Measurements from ENCODE around the gene CPZ.

Gene CPZ

DNA sequence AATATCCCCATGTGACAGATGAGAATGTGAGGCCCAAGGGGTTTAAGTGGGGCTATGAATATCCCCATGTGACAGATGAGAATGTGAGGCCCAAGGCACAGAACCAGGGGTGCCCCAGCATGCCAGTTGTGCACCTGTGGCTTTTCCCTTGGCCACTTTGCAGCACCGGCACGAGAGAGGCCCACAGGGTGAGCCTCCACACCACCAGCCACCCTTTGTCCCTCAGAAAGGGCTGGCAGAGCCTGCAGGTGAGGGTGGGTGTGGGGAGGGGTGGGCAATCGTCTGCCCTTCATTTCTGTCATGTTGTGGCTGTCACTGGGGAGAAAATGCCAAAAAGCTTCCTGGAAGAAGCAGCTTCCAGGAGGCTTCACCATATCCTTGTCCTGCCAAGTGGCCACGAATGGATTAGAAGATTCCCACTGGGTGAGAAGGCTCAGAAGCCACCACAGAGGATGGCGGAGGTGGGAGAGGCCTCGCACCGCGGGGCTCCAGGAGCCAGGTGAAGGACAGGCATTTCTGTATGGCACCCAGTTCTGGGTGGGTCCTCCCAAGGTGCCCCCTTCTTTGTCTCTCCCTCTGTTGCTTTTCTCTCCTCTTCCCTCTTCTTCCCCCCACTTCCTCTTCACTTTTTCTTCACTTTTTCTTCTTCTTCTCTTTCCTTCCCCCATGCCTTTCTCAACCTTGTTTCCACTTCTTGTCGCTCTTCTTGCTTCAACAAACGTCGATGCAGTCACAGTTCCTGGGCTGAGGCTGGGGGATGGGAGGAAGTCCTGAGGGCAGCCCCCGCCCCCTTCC is 12.8 kb upstream of the CPZ start:
- DNase-seq (ENCODE audit: low read depth, low spot score), result no peak

DNA sequence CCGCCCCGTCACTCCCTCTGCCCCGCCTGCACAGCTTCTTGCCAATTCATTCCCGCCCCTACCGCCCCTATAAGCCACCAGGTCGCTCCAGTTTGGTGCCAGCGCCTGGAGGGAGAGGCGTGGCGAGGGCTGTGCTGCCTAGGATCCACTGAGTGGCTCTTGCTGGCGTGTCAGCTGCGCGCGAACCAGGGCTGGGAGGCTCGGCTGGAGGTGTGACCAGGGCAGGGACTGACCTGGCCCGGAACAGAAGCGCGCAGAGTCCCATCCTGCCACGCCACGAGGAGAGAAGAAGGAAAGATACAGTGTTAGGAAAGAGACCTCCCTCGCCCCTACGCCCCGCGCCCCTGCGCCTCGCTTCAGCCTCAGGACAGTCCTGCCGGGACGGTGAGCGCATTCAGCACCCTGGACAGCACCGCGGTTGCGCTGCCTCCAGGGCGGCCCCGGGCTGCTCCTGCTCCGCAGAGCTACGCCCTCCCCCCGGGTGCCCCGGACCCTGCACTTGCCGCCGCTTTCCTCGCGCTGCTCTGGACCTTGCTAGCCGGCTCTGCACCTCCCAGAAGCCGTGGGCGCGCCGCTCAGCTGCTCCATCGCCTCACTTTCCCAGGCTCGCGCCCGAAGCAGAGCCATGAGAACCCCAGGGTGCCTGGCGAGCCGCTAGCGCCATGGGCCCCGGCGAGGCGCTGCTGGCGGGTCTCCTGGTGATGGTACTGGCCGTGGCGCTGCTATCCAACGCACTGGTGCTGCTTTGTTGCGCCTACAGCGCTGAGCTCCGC is 12.1 kb upstream of the CPZ start, which contains the start of gene GPR78:
GPR78 (plus strand) TSS at position 72 of the 773 bp plus-strand sequence; CDS start at position 663, 591 bp downstream.
- peak; percentile 94 for DNase-seq (ENCODE audit: low read depth, low spot score)

DNA sequence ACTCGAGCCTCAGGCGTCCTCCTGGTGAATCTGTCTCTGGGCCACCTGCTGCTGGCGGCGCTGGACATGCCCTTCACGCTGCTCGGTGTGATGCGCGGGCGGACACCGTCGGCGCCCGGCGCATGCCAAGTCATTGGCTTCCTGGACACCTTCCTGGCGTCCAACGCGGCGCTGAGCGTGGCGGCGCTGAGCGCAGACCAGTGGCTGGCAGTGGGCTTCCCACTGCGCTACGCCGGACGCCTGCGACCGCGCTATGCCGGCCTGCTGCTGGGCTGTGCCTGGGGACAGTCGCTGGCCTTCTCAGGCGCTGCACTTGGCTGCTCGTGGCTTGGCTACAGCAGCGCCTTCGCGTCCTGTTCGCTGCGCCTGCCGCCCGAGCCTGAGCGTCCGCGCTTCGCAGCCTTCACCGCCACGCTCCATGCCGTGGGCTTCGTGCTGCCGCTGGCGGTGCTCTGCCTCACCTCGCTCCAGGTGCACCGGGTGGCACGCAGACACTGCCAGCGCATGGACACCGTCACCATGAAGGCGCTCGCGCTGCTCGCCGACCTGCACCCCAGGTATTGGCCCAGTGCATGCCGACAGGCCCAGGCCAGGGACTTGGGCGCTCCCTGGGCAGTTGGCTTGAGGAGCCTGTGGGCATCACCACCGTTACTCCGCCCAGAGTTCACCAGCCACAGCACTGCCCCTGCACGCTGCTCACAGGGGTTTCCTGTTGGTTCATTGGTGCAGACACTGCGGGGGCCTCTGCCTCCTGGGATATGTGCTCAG is 11.3 kb upstream of the CPZ start:
- DNase-seq (ENCODE audit: low read depth, low spot score), result no peak

DNA sequence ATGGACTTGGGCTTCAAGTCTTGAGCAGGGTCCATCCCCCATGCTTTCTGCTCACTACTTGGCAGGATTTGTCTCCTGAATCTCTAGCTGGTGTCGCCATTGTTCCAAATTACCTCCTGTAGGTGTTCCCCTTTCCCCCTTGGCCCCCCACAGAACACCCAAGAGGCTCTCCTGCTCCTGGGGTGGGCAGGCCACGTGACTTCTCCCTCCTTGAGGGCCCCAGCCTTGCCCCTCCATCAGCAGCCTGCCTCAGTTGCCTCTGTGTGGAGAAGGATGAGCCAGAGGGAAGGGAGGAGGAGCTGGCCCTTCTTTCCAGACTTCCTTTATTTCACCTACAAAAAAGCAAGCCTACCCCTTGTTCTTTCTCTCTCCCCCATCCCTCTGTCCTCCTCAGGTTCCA is 10.5 kb upstream of the CPZ start:
- no peak for DNase-seq (ENCODE audit: low read depth, low spot score)

DNA sequence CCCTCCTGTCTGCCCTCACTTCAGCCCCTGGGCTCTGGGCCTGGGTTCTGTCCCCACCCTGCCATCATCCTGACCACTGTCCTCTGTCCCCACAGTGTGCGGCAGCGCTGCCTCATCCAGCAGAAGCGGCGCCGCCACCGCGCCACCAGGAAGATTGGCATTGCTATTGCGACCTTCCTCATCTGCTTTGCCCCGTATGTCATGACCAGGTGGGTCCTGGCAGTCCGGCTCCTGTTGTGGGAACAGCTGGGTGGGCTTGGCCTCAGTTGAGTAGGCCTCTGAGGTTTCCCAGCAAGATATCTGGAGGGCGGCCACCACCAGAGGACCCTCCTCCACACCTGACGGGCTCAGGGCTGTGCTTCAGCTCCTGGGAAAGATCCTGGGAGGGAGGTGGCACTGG is 10.1 kb upstream of the CPZ start:
- no peak for DNase-seq (ENCODE audit: low read depth, low spot score)

DNA sequence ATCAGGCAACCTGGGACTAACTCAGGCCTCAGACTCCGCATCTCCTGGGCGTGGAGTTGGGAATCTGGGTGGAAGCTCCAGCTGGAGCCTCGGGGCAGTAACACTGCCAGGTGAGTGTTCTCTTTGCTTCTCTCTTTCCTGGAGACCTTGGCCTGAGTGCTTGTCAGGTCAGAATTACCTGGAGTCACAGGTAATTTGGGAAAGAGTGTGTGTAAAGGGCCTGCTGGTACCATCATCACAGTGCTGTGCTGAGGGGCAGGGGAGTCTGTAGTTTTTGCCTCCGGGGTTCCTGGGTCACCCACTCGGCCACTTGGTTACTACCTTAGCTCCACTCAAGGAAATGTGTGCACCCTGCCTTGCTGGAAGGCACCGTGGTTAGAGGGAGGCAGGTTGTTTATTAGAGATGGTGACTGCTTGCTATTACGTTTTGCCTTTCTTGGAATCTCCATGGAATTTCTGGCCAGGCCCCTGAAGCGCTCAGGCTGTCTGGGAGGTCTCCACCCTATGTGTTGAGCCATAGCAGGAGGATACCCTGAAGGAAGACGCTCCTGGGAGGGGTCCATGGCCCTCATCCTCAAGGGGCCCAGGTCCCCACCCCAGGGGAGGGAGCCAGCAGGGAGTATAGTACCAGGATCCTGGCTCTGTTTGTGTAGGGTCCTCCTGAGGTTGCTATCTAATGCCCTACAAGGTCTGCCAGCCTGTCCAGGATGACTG is 9.5 kb upstream of the CPZ start:
- DNase-seq (ENCODE audit: low read depth, low spot score), result no peak

DNA sequence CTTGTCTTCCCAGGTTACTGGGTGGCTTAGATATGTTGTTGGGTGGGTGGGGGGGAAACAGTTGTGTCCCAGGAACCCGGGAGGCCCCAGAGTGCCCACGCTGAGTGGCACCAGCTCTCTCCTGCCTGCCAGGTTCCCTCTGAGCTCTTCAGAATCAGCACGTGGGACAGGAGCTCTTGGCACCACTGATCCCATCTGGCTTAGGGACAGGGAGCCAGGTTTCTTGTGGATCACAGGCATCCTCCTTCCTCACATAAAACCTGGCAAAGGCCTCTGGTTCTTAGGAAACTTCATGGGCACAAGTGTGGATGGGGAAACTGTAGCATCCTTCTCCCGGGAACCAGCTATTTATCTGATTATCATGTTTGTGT is 8.9 kb upstream of the CPZ start:
- DNase-seq (ENCODE audit: low read depth, low spot score), result no peak

DNA sequence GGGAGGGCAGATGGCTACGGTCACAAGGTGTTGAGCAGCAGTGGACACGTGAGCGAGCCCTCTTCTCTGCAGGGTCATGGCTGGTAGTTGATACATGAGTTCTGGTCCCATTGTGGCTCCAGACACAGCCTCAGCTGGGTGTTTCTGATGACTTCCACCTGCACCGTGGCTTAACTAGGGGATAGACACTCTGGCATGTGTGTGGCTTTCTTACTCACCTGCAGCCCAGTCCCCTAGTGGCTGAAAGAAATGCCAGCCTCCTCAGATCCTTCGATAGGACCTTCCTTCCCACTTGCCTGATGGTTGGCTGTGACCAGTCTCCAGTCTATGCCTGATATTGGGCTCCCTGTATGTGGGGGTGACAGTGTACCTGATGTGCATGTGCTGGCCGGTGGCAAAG is 7.4 kb upstream of the CPZ start:
- no peak for DNase-seq (ENCODE audit: low read depth, low spot score)

DNA sequence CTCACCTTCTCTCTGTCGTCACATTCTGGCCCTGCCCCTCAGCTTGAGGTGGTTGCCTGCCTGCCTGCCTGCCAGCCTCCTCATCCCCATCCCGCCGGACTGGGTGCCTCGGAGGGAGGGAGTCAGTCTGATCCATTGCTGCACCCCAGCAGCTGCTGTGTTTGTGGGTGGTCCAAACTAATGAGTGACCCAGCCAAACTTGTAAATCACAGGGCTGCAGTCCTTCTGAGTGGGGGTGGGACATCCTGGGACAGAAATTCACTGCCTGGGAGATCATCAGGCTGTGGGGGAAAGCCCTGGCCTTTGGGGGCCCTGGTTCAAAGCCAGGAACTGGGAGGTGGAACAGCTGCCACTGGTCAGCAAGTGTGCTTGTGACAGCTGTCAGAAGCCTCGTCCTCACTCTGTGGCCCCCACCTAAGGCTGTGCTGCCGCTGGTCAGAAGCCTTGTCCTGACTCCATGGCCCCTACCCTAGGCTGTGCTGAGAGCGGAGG is 6.8 kb upstream of the CPZ start:
- no peak for DNase-seq (ENCODE audit: low read depth, low spot score)

DNA sequence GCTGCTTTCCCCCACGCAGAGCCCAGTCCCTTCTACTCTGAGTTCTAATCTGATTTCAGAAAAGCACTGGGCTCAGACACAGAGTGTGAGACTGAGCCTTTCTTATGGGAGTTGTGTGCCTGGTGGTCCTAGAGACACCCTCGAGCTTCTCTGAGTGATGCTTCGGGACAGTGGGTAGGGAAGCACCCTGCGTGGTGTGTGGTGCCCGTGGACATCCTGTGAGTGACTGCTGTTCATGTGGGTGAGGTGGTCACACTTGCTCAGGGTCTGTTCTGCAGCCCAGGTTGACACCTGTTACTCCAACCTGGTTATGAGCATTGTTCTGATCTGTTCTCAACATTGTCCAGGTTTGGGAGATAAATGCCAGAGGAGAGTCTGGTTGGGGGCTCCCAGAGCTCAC is 6.3 kb upstream of the CPZ start:
- DNase-seq (ENCODE audit: low read depth, low spot score), result no peak

DNA sequence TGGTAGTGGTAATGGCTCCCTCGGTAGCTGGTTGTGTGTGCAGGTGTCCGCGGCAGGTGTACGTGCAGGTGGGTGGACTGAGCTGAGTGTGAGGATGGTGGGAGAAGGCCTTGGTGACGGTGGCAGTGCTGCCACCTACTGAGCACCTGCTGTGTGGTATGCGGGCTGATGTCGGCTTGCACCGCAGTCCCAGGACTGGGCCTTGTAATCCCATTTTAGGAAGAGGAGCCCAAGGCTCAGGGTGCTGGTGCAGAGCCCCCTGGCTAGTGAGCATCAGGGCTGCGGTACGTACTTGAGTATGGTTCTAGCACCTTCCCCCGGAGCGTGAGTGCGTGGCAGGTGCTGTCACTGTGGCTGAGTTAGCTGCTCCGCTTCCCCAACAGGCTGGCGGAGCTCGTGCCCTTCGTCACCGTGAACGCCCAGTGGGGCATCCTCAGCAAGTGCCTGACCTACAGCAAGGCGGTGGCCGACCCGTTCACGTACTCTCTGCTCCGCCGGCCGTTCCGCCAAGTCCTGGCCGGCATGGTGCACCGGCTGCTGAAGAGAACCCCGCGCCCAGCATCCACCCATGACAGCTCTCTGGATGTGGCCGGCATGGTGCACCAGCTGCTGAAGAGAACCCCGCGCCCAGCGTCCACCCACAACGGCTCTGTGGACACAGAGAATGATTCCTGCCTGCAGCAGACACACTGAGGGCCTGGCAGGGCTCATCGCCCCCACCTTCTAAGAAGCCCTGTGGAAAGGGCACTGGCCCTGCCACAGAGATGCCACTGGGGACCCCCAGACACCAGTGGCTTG is 5.7 kb upstream of the CPZ start:
- peak; percentile 54 for DNase-seq (ENCODE audit: low read depth, low spot score)

DNA sequence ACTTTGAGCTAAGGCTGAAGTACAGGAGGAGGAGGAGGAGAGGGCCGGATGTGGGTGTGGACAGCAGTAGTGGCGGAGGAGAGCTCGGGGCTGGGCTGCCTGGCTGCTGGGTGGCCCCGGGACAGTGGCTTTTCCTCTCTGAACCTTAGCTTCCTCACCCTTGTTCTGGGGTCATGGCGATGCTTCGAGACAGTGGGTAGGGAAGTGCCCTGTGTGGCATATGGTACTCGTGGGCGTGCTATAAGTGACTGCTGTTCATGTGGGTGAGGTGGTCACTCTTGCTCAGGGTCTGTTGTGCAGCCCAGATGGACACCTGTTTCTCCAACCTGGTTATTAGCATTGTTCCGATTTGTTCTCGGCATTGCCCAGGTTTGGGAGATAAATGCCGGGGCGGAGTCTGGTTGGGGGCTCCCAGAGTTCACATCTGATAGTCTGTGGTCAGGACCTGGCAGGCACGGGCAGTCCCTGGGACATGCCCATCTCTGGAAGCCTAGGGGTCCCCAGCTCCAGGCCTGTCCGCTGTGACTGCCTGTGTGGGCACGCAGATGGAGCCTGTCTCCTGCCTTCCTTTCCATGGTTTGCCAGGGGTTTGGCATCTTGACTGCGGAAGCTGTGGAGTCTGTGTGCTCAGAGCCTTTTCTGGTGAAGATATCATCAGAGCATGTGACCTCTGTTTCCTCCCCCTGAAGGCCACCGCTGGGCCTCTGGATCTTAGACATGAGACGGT is 4.9 kb upstream of the CPZ start:
- DNase-seq (ENCODE audit: low read depth, low spot score), result no peak

DNA sequence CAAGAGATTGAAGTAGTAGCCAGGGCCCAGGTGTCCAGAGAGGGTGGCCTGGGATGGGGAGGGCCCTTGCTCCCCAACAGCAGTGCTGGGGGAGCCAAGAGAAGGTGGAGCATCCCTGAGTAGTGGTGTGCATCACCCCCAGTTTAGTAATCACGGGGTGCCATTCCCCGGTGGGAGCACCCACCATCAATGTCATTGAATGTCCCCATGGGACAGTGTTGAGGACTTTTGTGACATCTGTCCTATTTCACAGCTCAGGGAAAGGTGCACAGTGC is 4.4 kb upstream of the CPZ start:
- no peak for DNase-seq (ENCODE audit: low read depth, low spot score)

DNA sequence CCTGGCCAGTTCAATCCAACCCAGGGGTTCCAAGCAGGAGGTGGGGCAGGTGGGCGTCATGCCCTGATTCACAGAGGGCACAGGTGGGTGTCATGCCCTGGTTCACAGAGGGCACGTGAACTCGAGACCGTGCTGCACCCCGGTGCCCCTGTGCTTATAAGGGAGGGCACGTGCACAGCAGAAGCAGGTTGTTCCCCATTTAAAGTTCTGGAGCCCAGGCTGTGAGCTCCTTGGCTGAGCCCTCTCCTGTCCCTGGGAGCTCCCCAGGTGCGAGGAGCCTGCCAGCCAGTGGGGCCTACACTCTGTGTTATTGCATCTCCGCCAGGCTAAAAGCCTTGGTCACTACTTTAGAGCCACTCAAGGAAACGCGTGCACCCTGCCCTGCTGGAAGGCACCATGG is 3.2 kb upstream of the CPZ start:
- no peak for DNase-seq (ENCODE audit: low read depth, low spot score)

DNA sequence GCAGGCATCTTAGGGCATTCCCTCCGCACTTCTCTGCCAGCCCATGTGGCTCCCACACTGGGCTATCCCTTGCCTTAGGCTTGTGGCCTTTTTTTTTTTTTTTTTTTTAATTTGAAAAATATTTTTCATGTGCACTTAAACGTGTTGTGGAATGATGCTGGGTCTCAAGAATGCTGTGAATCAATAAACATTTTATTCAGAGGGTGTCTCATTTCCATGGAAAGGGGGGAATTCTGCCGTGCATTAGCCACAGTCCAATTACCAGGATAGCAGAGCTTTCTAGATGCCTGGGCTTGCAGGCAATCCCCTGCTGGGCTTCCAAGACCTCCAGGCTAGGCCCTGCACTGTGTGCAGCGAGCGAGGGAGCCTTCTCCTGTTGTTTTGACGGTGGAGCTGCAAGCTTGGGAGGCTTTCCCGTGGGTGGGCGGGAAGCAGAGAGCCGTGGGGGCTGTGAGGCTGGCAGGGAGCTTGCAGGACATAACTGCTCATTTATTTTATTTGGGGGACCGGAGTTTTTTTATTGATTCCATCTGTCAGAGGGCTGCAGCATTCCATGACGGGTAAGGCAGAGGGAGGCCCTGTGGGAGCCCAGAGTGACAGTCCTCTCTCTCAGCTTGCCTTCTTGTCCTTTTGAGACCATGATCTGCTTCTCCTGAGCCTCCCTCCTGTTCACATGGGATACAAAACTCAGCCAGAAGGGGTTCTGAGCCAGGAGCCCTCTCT is 2.6 kb upstream of the CPZ start:
- DNase-seq (ENCODE audit: low read depth, low spot score), result no peak

DNA sequence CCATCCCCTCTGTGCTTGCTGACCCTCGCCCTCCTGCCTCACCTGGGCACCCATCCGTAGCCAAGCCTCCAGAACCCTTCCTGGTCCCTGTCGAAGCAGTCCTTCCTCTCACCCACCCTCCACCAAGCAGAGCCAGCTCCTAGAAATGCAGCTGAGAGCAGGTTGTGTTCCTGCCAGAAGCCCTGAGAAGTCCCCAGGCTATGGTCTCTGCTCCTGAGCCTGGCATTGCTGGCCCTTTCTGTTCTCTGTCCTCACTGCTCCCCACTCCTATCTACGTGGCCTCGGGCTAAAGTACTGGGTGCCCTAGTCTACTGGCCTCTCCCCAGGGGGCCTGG is 2.1 kb upstream of the CPZ start:
- no peak for DNase-seq (ENCODE audit: low read depth, low spot score)

DNA sequence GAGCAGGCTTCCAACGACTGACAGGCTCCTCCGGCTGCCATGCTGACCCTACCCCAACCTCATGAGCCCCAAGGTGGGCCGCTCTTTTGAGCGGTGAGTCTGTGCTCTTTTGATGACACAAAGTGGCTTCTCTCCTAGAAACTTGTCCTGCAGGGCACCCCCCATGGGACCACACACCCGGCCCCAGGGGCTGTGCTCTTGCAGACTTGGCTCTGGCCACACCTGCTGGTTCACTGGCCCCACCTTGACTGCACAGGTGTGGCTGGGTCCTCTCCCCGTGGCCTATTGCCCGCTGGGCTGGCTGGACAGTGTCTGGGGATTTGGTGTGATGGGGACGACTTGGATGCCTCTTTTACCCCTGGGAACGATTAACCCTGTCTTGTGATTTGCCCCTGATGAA is 1.5 kb upstream of the CPZ start:
- no peak for DNase-seq (ENCODE audit: low read depth, low spot score)

DNA sequence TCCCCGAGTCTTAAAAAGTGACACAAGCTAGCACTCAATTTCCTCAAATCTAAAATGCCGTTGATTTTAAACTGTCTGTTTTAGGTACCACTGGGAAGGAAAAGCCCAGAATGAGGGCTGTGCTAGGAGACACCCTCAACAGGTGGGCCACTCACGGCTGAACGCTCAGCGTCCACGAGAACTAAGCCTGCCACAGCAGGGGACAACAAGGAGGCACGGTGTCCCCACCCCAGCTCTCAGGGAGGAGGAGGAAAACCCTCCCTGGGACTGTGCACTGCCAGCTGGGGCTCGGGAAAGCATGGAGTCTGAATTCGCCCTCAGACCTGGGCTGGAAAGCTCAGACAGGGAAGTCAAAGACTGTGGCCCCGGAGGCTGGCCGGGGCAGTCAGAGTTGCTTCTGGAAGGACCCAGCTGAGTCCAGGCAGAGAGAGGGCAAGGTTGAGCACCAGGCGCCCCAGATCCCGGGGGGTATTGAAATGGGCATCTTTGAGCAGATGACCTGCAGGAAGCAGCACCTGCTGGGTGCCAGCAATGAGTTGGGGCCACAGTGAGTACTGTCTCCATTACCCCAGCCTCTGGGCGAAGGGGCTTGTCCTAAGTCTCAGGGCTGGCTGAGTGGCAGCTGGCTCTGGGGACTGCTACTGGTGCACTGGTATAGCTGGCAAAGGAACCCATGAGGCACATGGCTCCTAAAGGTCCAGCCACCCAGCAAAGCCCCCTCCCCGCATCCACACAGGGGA is 769 bp upstream of the CPZ start:
- no peak for DNase-seq (ENCODE audit: low read depth, low spot score)

Measured in ELF-1 (cell line).